HCT116 (cell line): ENCODE results near the gene IL37. TPM values are rescaled to one million over a fixed set of nuclear protein-coding genes. Genes with fewer than 3 reads are reported as not detected.
A peak's percentile ranks its signal among the peaks of the same experiment; 100 is the strongest.

Experiments used
- ATAC-seq: fragments of 200-7000 bp; cut with Tn5 transposase; 2 replicates; pipeline ENCODE4 v1.9.1; 2020; ENCODE audit warnings: mild to moderate bottlenecking, moderate library complexity
- BruUV-seq: library from RNA; stranded (reverse); fragments of 400-500 nt; replicated peaks from 2 replicates; lab custom pipeline; 2021; lab: Mats Ljungman, UMichigan
- CTCF ChIA-PET: fragments of 300-600 bp; sonication (Branson Sonifier 250); formaldehyde crosslinking; loops from one replicate; lab custom pipeline; 2021; ENCODE audit warnings: antibody characterized with exemption; lab: Charles Lee
- POLR2A ChIA-PET: fragments of 300-600, 350-600 bp; sonication (Branson Sonifier 250); formaldehyde crosslinking; loops from one replicate; lab custom pipeline; 2021; ENCODE audit warnings: antibody characterized with exemption; lab: Charles Lee
- RAD21 ChIA-PET, 2 experiments: fragments of 300-600 bp; sonication (Branson Sonifier 250); formaldehyde crosslinking; loops; one replicate each; lab custom pipeline; 2023; ENCODE audit warnings: low total read pairs in 2 of 2; ENCODE audit not compliant: uncharacterized antibody in 2 of 2, unreplicated experiment in 2 of 2, low non-redundant PET in 1 of 2; lab: Charles Lee
- DNase-seq: peaks from one replicate; pipeline ENCODE4 v3.0.0-alpha.2; 2010; ENCODE audit warnings: low read depth, low spot score
- H2AFZ ChIP-seq: fragments of 200-600 bp; shearing (Covaris generic), sonication (generic); 2 replicates; pipeline ENCODE4 v1.6.1; 2017; ENCODE audit warnings: low read depth, mixed run types, mixed read lengths, antibody characterized with exemption, low read length; ENCODE audit not compliant: poor library complexity, severe bottlenecking
- H3K27ac ChIP-seq: 2 replicates; pipeline ENCODE4 v1.5.1; 2012; ENCODE audit warnings: low read depth, low read length
- H3K27me3 ChIP-seq: fragments of 200-600 bp; sonication (generic); 2 replicates; pipeline ENCODE4 v1.6.1; 2016; ENCODE audit warnings: mixed run types, low read length, mixed read lengths; ENCODE audit not compliant: insufficient read depth
- H3K36me3 ChIP-seq, 2 experiments: fragments of 200-500 bp in 1 of 2; fragments of 200-600 bp in 1 of 2; sonication (Bioruptor generic) in 1 of 2; sonication (generic) in 1 of 2; 2 replicates each; pipeline versions ENCODE4 v1.5.1 to v1.6.1; 2014 to 2016; ENCODE audit warnings: low read length in 2 of 2, inconsistent platforms in 1 of 2, mixed read lengths in 1 of 2, mixed run types in 1 of 2; ENCODE audit not compliant: insufficient read depth in 2 of 2, control insufficient read depth in 1 of 2
- H3K4me1 ChIP-seq, 2 experiments: fragments of 200-600 bp in 1 of 2; sonication (generic) in 1 of 2; 2 replicates each; pipeline versions ENCODE4 v1.5.1 to v1.6.1; 2012 to 2017; ENCODE audit warnings: low read length in 2 of 2, inconsistent platforms in 1 of 2, mild to moderate bottlenecking in 1 of 2, mixed read lengths in 1 of 2, mixed run types in 1 of 2, moderate library complexity in 1 of 2; ENCODE audit not compliant: insufficient read depth in 2 of 2, control insufficient read depth in 1 of 2
- H3K4me2 ChIP-seq: fragments of 200-600 bp; sonication (generic); 2 replicates; pipeline ENCODE4 v1.6.1; 2017; ENCODE audit warnings: mixed run types, low read length, mixed read lengths
- H3K4me3 ChIP-seq, 2 experiments: fragments of 200-600 bp in 1 of 2; sonication (generic) in 1 of 2; replicated peaks in 1 of 2; 2 replicates each; pipeline ENCODE4 v1.5.1; 2011 to 2016; ENCODE audit warnings: low read length in 2 of 2, control low read depth in 1 of 2, low read depth in 1 of 2, mild to moderate bottlenecking in 1 of 2, mixed read lengths in 1 of 2, mixed run types in 1 of 2
- H3K79me2 ChIP-seq: fragments of 200-600 bp; sonication (generic); 2 replicates; pipeline ENCODE4 v1.6.1; 2017; ENCODE audit warnings: mild to moderate bottlenecking, mixed run types, low read length, moderate library complexity, mixed read lengths; ENCODE audit not compliant: insufficient read depth
- H3K9ac ChIP-seq: fragments of 200-600 bp; sonication (generic); 2 replicates; pipeline ENCODE4 v1.6.1; 2016; ENCODE audit warnings: low read length, mixed read lengths
- H3K9me2 ChIP-seq: fragments of 200-600 bp; sonication (generic), shearing (Covaris generic); 2 replicates; pipeline ENCODE4 v1.6.1; 2017; ENCODE audit warnings: mixed run types, mild to moderate bottlenecking, moderate library complexity; ENCODE audit not compliant: insufficient read depth
- H3K9me3 ChIP-seq, 2 experiments: fragments of 200-500 bp in 1 of 2; fragments of 200-600 bp in 1 of 2; sonication (Bioruptor generic) in 1 of 2; sonication (generic) in 1 of 2; 2 replicates each; pipeline ENCODE4 v1.6.1; 2014 to 2017; ENCODE audit warnings: low read length in 2 of 2, mixed read lengths in 2 of 2, inconsistent platforms in 1 of 2, low read depth in 1 of 2, mild to moderate bottlenecking in 1 of 2, mixed run types in 1 of 2, moderate library complexity in 1 of 2; ENCODE audit not compliant: control insufficient read depth in 1 of 2, insufficient read depth in 1 of 2
- H4K20me1 ChIP-seq: fragments of 200-600 bp; sonication (generic), shearing (Covaris generic); 2 replicates; pipeline ENCODE4 v1.6.1; 2017; ENCODE audit warnings: mixed run types, mild to moderate bottlenecking, moderate library complexity; ENCODE audit not compliant: insufficient read depth
- CEBPB ChIP-seq: IDR thresholded peaks from 2 replicates; pipeline ENCODE4 v1.6.1; 2012; ENCODE audit warnings: low read depth
- CTCF ChIP-seq, 3 experiments: fragments of 200-600 bp in 1 of 3; sonication (generic) in 1 of 3; IDR thresholded peaks in 2 of 3; conservative IDR thresholded peaks in 1 of 3; 2 replicates each; pipeline ENCODE4 v1.5.1; 2012 to 2017; ENCODE audit warnings: low read depth in 2 of 3, low read length in 2 of 3, antibody characterized with exemption in 1 of 3, borderline replicate concordance in 1 of 3, control low read depth in 1 of 3, mild to moderate bottlenecking in 1 of 3, mixed read lengths in 1 of 3, mixed run types in 1 of 3, moderate library complexity in 1 of 3; ENCODE audit not compliant: insufficient read depth in 1 of 3
- EGR1 ChIP-seq: IDR thresholded peaks from 2 replicates; pipeline ENCODE4 v1.6.1; 2012; ENCODE audit warnings: low read depth
- ELF1 ChIP-seq: IDR thresholded peaks from 2 replicates; pipeline ENCODE4 v1.6.1; 2012; ENCODE audit warnings: low read depth, borderline replicate concordance
- EZH2 ChIP-seq: fragments of 200-600 bp; sonication (generic); IDR thresholded peaks from 2 replicates; pipeline ENCODE4 v1.6.1; 2017; ENCODE audit warnings: antibody characterized with exemption, mixed run types
- JUND ChIP-seq: IDR thresholded peaks from 2 replicates; pipeline ENCODE4 v1.6.1; 2012
- MAX ChIP-seq: IDR thresholded peaks from 2 replicates; pipeline ENCODE4 v1.6.1; 2012
- POLR2A ChIP-seq: IDR thresholded peaks from 2 replicates; pipeline ENCODE4 v1.7.0; 2011; ENCODE audit warnings: borderline replicate concordance; ENCODE audit not compliant: insufficient read depth, insufficient read length; ENCODE audit errors: extremely low read depth
- RAD21 ChIP-seq: IDR thresholded peaks from 2 replicates; pipeline ENCODE4 v1.6.1; 2012; ENCODE audit warnings: low read depth, mild to moderate bottlenecking
- REST ChIP-seq: IDR thresholded peaks from 2 replicates; pipeline ENCODE4 v1.6.1; 2012; ENCODE audit warnings: low read depth
- SRF ChIP-seq: IDR thresholded peaks from 2 replicates; pipeline ENCODE4 v1.6.1; 2012; ENCODE audit warnings: low read depth
- TCF7L2 ChIP-seq: IDR thresholded peaks from 2 replicates; pipeline ENCODE4 v1.7.0; 2011; ENCODE audit warnings: borderline replicate concordance, inconsistent platforms; ENCODE audit not compliant: insufficient read depth, insufficient read length; ENCODE audit errors: extremely low read depth
- YY1 ChIP-seq: IDR thresholded peaks from 2 replicates; pipeline ENCODE4 v1.6.1; 2011; ENCODE audit warnings: low read length, low read depth, moderate library complexity, mild to moderate bottlenecking; ENCODE audit not compliant: insufficient replicate concordance; ENCODE audit errors: extremely low read depth
- ZBTB33 ChIP-seq: IDR thresholded peaks from 2 replicates; pipeline ENCODE4 v1.6.1; 2011; ENCODE audit warnings: mild to moderate bottlenecking, low read length, moderate library complexity; ENCODE audit not compliant: insufficient replicate concordance; ENCODE audit errors: extremely low read depth
- ZNF274 ChIP-seq: fragments of 200-500 bp; sonication (Bioruptor generic); IDR thresholded peaks from 2 replicates; pipeline ENCODE4 v1.6.1; 2014; ENCODE audit warnings: mild to moderate bottlenecking, low read depth, low read length, inconsistent platforms
- intact Hi-C: fragments of 100-400 bp; cut with micrococcal nuclease; formaldehyde crosslinking; loops from 2 replicates; pipeline ENCODE4 v1.10.0; 2022
- total RNA-seq: library from RNA; stranded (reverse); gene quantifications from one replicate; pipeline ENCODE4 v1.2.1, GENCODE V29; 2021; ENCODE audit not compliant: unreplicated experiment

Gene IL37
- total RNA-seq, 1 experiment from 2014 or later = not detected

GRCh38 chr2:112884869-112885505, 26.0 kb upstream of the IL37 start (continued):
- TF ChIP-seq REST (no peak), POLR2A (no peak), MAX (0 out of 2 replicates have a peak, but pooled peaks have one; percentile 20), ZNF274 (no peak)

- Histone ChIP-seq H3K9ac (no peak overlapping the region), H3K9me2 (no peaks in the 10 kb centered on the region), H3K4me3 (no peak overlapping the region), H3K4me2 (no peak overlapping the region), H3K27me3 (no peaks in the 10 kb centered on the region), H3K9me3 (no peaks in the 10 kb centered on the region), H3K4me1 (peaks cover 3 to 14% of the 10 kb centered on the region in 2 experiments; a peak in 3 of 4 replicates), H4K20me1 (no peaks in the 10 kb centered on the region), H3K79me2 (no peaks in the 10 kb centered on the region), H3K36me3 (no peaks in the 10 kb centered on the region), H3K27ac (no peak overlapping the region), H2AFZ (no peak overlapping the region)
- ATAC-seq = no peak
- ChIA-PET POLR2A (interaction anchor here (0.6 to 1.0 kb wide), 3 partner anchors 16 to 307 kb away, joined by 3 read pairs; no protein-coding TSS in a partner anchor), CTCF (interaction anchor here (0.7 to 3.3 kb wide), 14 partner anchors 8 to 261 kb away, joined by 3 to 50 read pairs (median 4); partner anchors contain the start of gene IL1B), RAD21 (interaction anchor here in 1 of 2 experiments (1.0 kb wide), 1 partner anchor 159 kb away, joined by 3 read pairs; no protein-coding TSS in a partner anchor)
- no TSS peak for BruUV-seq
- no peak for DNase-seq
- intact Hi-C loops = loop anchor here (1.0 to 5.0 kb wide), 3 partner anchors 56 to 283 kb away; no protein-coding TSS in a partner anchor
- TF ChIP-seq RAD21 = no peak
- TF ChIP-seq CEBPB = no peak
- TF ChIP-seq EGR1 = no peak
- TF ChIP-seq JUND = no peak
- no peak for TF ChIP-seq ZNF274
- TF ChIP-seq YY1 = no peak
- no peak for TF ChIP-seq ELF1
- TF ChIP-seq CTCF (IDR thresholded peaks at IDR 0.05 in 2 of 3, conservative IDR thresholded peaks at IDR 0.05 in 1 of 3; ENCODE audit: borderline replicate concordance in 1 of 3, insufficient read depth in 1 of 3, low read depth in 2 of 3, low read length in 2 of 3) = no peak
- TF ChIP-seq ZBTB33 = no peak
- no peak for TF ChIP-seq SRF
- no peak for TF ChIP-seq TCF7L2
- TF ChIP-seq MAX = no peak
- TF ChIP-seq EZH2 = no peak
- no peak for TF ChIP-seq POLR2A
Observed at GRCh38 chr2:112885506-112885902, 25.5 kb upstream of the IL37 start.
